GM12892 (cell line): ENCODE measurements around the gene GAL3ST3.
A peak's percentile ranks its signal among the peaks of the same experiment; 100 is the strongest.

Experiments
- DNase-seq: peaks from one replicate; pipeline ENCODE4 v3.0.0; 2011; ENCODE audit not compliant: insufficient read length
- FAIRE-seq: peaks from 2 replicates; lab custom pipeline; 2011; peaks lifted over from hg19 to GRCh38; lab: Jason Lieb, UNC
- POLR2A ChIP-seq: IDR thresholded peaks from 2 replicates; pipeline ENCODE4 v1.6.1; 2011; ENCODE audit warnings: low read depth, low read length, control low read depth
- POLR2AphosphoS5 ChIP-seq: IDR thresholded peaks from 2 replicates; pipeline ENCODE4 v1.6.1; 2011; ENCODE audit warnings: low read depth, low read length, control low read depth
- TAF1 ChIP-seq: IDR thresholded peaks from 2 replicates; pipeline ENCODE4 v1.6.1; 2011; ENCODE audit warnings: low read depth, mild to moderate bottlenecking, control low read depth, low read length, borderline replicate concordance

The GAL3ST3 gene

DNA sequence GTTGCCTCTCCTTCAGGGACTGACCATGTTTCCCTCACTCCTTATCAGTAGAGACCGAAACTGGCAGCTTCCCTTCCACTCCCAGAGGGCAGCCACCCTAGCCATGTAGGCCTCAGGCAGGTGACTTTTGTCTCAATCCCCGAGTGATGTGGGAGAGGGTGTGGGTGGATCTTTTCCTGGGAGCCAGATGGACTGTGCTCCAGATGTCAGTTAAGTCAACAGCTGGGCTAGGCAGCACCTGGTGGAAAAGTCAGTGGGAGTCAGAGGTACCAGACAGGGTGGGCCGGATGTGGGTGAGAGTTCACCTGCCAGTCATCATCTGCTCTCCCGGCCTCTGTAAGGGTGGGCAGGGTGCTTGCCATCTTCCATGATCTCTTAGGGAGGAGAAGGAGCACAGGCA lies 44.8 kb downstream of the GAL3ST3 start:
- no peak for FAIRE-seq
- no peak for TF ChIP-seq TAF1
- no peak for TF ChIP-seq POLR2A
- TF ChIP-seq POLR2AphosphoS5, result no peak
- no peak for DNase-seq

GRCh38 chr11:66003291-66003690 lies 45.7 kb downstream of the GAL3ST3 start:
- FAIRE-seq, result no peak
- DNase-seq, result no peak

GRCh38 chr11:66002648-66003225 lies 46.2 kb downstream of the GAL3ST3 start:
- peak; percentile 74 for DNase-seq
- TF ChIP-seq POLR2AphosphoS5 (no peak), POLR2A (no peak), TAF1 (no peak)
- FAIRE-seq, result no peak

More at GRCh38 chr11:66003291-66003690, 45.7 kb downstream of the GAL3ST3 start:
- no peak for TF ChIP-seq POLR2A
- no peak for TF ChIP-seq TAF1

DNA sequence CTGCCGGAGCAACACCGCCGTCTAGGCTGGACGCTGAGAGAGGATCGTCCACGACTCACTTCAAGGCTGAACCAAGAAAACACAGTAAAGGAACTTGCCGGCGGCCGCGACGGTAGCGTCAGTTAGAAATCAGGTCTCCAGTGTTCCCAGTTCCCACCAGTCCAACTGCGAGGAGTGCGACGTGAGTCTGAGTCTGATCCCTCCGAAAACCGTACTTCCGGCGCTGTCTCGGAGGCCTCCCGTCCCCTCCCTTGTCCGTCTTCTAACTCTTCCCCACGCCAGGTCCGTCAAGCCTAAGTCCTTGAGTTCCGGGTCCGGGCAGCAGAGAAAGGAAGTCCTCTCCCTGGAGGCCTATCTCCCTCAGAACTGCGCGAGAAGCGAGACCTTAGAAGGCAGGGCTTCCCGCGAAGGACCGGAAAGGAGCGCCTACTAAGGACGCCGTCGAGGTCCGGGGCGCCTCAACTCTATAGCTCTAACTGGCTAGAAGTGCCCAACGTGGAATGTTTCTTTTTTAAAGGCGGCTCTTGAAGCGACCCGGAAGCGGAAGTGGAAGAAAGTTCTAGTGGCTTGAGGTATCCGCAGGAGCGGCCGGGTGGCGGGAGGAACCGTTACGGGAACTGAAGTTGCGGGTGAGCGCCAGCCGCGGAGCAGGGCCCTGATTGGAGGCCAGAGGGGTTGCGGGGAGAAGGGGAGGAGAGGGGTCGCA lies 46.9 kb downstream of the GAL3ST3 start, which contains the start of the genes BANF1 and EIF1AD:
Gene BANF1, plus strand, starts transcription at position 562 of the 706 bp plus-strand sequence. CDS start 748 bp downstream, outside the sequence.
Gene EIF1AD, minus strand, starts transcription at position 216 of the 706 bp plus-strand sequence. CDS start 1,768 bp downstream, outside the sequence.
- FAIRE-seq (peak; percentile 99), DNase-seq (peak; percentile 87)
- TF ChIP-seq POLR2AphosphoS5 (peak; percentile 91), TAF1 (peak; percentile 92), POLR2A (peak; percentile 87)

GRCh38 chr11:65997286-65997685 lies 51.7 kb downstream of the GAL3ST3 start:
- DNase-seq (no peak), FAIRE-seq (no peak)
- TF ChIP-seq POLR2AphosphoS5 (peak; percentile 39; the same call in 1 of the 2 replicates), TAF1 (no peak), POLR2A (0 out of 2 replicates have a peak, but pooled peaks have one; percentile 24)

GRCh38 chr11:65992056-65992455 lies 56.9 kb downstream of the GAL3ST3 start:
- DNase-seq (no peak), FAIRE-seq (no peak)
- TF ChIP-seq POLR2AphosphoS5 (no peak), TAF1 (no peak), POLR2A (no peak)
